PFSK-1 (cell line): ENCODE measurements around the gene TBC1D22A.

ENCODE experiments used
- FOXP2 ChIP-seq: optimal IDR thresholded peaks from 2 replicates; pipeline ENCODE3; 2011; ENCODE audit warnings: borderline replicate concordance, control low read depth, inconsistent platforms; ENCODE audit not compliant: insufficient read depth; ENCODE audit errors: extremely low read length, extremely low read depth
- POLR2AphosphoS5 ChIP-seq: IDR thresholded peaks from 2 replicates; pipeline ENCODE4 v1.6.1; 2012; ENCODE audit warnings: low read depth, mild to moderate bottlenecking, control low read depth, low read length, moderate library complexity
- REST ChIP-seq, 2 experiments: IDR thresholded peaks; 2 replicates each; pipeline versions ENCODE4 v1.6.1 to v1.8.0; 2011 to 2012; ENCODE audit warnings: low read depth in 2 of 2, low read length in 2 of 2, control low read depth in 1 of 2, inconsistent platforms in 1 of 2, mild to moderate bottlenecking in 1 of 2, moderate library complexity in 1 of 2; ENCODE audit not compliant: insufficient read depth in 1 of 2
- SIN3A ChIP-seq: IDR thresholded peaks from 2 replicates; pipeline ENCODE4 v1.6.1; 2012; ENCODE audit warnings: mild to moderate bottlenecking, low read length, moderate library complexity, borderline replicate concordance; ENCODE audit not compliant: insufficient read depth
- TAF1 ChIP-seq: IDR thresholded peaks from 2 replicates; pipeline ENCODE4 v1.6.1; 2012; ENCODE audit warnings: low read length, control low read depth, borderline replicate concordance; ENCODE audit not compliant: insufficient read depth

The TBC1D22A gene

GRCh38 chr22:47008208-47008885 is 245.9 kb downstream of the TBC1D22A start:
- TF ChIP-seq REST (IDR thresholded peaks at IDR 0.05; ENCODE audit: insufficient read depth in 1 of 2, low read depth in 2 of 2, low read length in 2 of 2) = no peak
- TF ChIP-seq POLR2AphosphoS5 = no peak
- no peak for TF ChIP-seq SIN3A
- TF ChIP-seq TAF1 = no peak
- no peak for TF ChIP-seq FOXP2

DNA sequence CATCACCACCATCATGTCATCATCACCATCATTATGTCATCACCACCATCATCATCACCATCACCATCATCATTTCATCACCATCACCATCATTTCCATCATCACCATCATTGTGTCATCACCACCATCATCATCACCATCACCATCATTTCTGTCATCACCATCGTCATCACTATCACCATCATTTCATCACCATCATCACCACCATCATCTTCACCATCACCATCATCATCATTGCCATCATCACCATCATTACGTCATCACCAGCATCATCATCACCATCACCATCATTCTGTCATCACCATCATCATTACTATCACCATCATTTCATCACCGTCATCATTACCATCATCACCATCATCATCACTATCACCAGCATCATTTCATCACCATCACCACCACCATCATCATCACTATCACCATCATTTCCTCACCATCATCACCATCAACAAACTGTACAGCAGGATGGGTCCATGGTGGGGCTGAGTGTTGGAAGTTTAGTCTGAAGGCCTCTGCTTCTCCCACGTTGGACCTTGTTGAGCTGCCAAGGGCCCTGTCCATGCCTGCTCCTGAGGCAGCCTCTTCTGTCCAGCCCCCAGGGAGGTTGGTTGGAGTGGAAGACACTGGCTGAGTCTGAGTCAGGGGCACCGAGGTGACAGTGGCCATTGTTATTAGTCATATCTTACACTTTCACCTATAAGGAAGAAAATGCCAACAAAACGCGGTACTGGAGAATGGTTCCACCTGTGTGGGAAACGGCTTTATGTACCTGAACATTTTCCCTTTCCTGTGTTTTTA is 247.1 kb downstream of the TBC1D22A start:
- TF ChIP-seq SIN3A (no peak), FOXP2 (no peak), TAF1 (no peak), REST (IDR thresholded peaks at IDR 0.05; ENCODE audit: insufficient read depth in 1 of 2, low read depth in 2 of 2, low read length in 2 of 2) (no peak), POLR2AphosphoS5 (no peak)

GRCh38 chr22:47010211-47010610 is 247.8 kb downstream of the TBC1D22A start:
- TF ChIP-seq TAF1 = no peak
- TF ChIP-seq FOXP2 = no peak
- TF ChIP-seq POLR2AphosphoS5 = no peak
- TF ChIP-seq SIN3A = no peak
- TF ChIP-seq REST (IDR thresholded peaks at IDR 0.05; ENCODE audit: insufficient read depth in 1 of 2, low read depth in 2 of 2, low read length in 2 of 2) = no peak

DNA sequence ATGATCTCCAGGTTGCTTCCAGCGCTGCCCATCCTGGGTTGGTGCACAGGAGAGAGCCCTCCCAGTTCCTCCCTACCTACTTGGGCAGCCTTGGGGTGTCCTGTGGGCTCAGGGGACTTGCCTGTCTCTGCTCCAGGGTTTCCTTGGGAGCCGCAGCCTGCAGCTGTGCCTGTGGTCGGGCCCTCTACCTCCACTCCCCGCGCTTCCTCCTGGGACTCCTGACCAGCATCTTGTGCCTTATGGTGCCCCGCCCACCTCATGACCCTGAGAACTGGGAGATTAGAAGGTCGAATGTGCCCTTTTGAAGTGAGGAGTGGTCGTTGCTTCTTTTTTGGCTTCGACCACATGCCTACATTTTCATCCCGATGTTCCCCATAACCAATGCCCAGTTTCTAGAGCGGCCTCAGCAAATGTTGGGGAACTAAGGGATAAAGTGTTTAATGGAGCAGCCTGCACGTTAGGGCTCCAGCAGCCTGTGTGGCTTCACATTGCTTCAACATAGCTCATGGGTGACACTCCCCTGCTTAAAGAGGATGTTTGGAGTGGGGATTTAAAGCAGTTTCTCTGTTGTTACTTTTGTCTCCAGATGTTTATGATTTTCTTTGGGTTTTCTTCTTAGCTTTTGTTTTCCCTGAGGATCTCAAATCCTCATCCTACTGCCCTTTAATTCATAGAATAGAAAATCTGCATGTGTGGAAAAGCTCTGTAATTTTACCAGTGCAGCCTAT is 248.8 kb downstream of the TBC1D22A start:
- TF ChIP-seq SIN3A (no peak), TAF1 (no peak), FOXP2 (no peak), POLR2AphosphoS5 (no peak), REST (IDR thresholded peaks at IDR 0.05; ENCODE audit: insufficient read depth in 1 of 2, low read depth in 2 of 2, low read length in 2 of 2) (no peak)
